Inflammatory macrophage (primary cell): ENCODE results near the gene MRPL51.
"Not testable (repeated sequence)": the region's sequence is repeated elsewhere in the genome, so short reads cannot be mapped to it uniquely, and the experiment has no call there.

Experiments
- DNase-seq, 2 donors: peaks; one replicate each; pipeline ENCODE4 v3.0.0-alpha.2; 2020 to 2022

The MRPL51 gene

GRCh38 chr12:6488240-6488639 lies 4.8 kb downstream of the MRPL51 start:
- no peak for DNase-seq

- DNase-seq = no peak
Measured at GRCh38 chr12:6478416-6478815, 14.6 kb downstream of the MRPL51 start.

- DNase-seq = not testable (repeated sequence)
Measured at GRCh38 chr12:6477601-6478377, 15.3 kb downstream of the MRPL51 start.

GRCh38 chr12:6476489-6476888 lies 16.6 kb downstream of the MRPL51 start:
- peak in 1 of 2 donors; percentile 43 for DNase-seq

- not testable (repeated sequence) for DNase-seq
Measured at GRCh38 chr12:6475233-6475975, 17.7 kb downstream of the MRPL51 start.

GRCh38 chr12:6472491-6472890 lies 20.6 kb downstream of the MRPL51 start:
- no peak for DNase-seq

- peak; percentile 42 to 65 for DNase-seq
Measured at GRCh38 chr12:6471989-6472360, 21.1 kb downstream of the MRPL51 start.

GRCh38 chr12:6470375-6471163 lies 22.5 kb downstream of the MRPL51 start, which contains the start of gene VAMP1:
Gene VAMP1, minus strand, starts transcription at chr12:6470677. Its CDS starts 146 bp downstream, at chr12:6470531.
- peak; percentile 96 to 97 for DNase-seq

GRCh38 chr12:6469609-6470374 lies 23.3 kb downstream of the MRPL51 start:
- DNase-seq = no peak

- DNase-seq = no peak
Measured at GRCh38 chr12:6469092-6469491, 24.0 kb downstream of the MRPL51 start.

GRCh38 chr12:6468283-6468575 lies 24.8 kb downstream of the MRPL51 start:
- no peak for DNase-seq

GRCh38 chr12:6467571-6468282 lies 25.3 kb downstream of the MRPL51 start:
- not testable (repeated sequence) for DNase-seq

- DNase-seq = peak in 1 of 2 donors; percentile 56
Measured at GRCh38 chr12:6466751-6467150, 26.3 kb downstream of the MRPL51 start.

GRCh38 chr12:6466184-6466573 lies 26.9 kb downstream of the MRPL51 start:
- no peak for DNase-seq

- peak; percentile 63 to 71 for DNase-seq
Measured at GRCh38 chr12:6465467-6466183, 27.4 kb downstream of the MRPL51 start.

GRCh38 chr12:6464531-6464930 lies 28.5 kb downstream of the MRPL51 start:
- no peak for DNase-seq

GRCh38 chr12:6463858-6464257 lies 29.2 kb downstream of the MRPL51 start:
- DNase-seq = no peak

- no peak for DNase-seq
Measured at GRCh38 chr12:6463216-6463615, 29.8 kb downstream of the MRPL51 start.

GRCh38 chr12:6462234-6462995 lies 30.6 kb downstream of the MRPL51 start:
- peak in 1 of 2 donors; percentile 78 for DNase-seq
